ENCODE results near the gene SCYL3. TPM values are rescaled to one million over a fixed set of nuclear protein-coding genes. Genes with fewer than 3 reads are reported as not detected.

SCYL3 gene
- total RNA-seq, 1 experiment from 2014 or later: 7.6 TPM

GRCh38 chr1:169877800-169878491, 15.8 kb downstream of the SCYL3 start:
- Histone ChIP-seq H3K9ac (ENCODE audit: low read length) (no peak overlapping the region), H3K9me2 (ENCODE audit: insufficient read depth) (no peaks in the 10 kb centered on the region), H3K27me3 (ENCODE audit: insufficient read depth, low read length) (no peaks in the 10 kb centered on the region), H4K20me1 (ENCODE audit: insufficient read depth) (no peaks in the 10 kb centered on the region), H3K4me1 (ENCODE audit: control insufficient read depth in 1 of 2, insufficient read depth in 2 of 2, low read length in 2 of 2) (no peaks in the 10 kb centered on the region; a peak in 1 of 4 replicates), H3K36me3 (ENCODE audit: control insufficient read depth in 1 of 2, insufficient read depth in 2 of 2, low read length in 2 of 2) (peaks cover 19 to 25% of the 10 kb centered on the region in 2 experiments; a peak in 3 of 4 replicates), H3K79me2 (ENCODE audit: insufficient read depth, low read length) (0 out of 2 replicates have a peak, but pooled peaks cover 5% of the 10 kb centered on the region), H2AFZ (ENCODE audit: low read depth, low read length, poor library complexity, severe bottlenecking) (no peak overlapping the region), H3K27ac (ENCODE audit: low read depth, low read length) (no peak overlapping the region), H3K4me2 (ENCODE audit: low read length) (no peak overlapping the region), H3K4me3 (replicated peaks in 1 of 2; ENCODE audit: low read depth in 1 of 2, low read length in 2 of 2) (no peak overlapping the region), H3K9me3 (ENCODE audit: control insufficient read depth in 1 of 2, insufficient read depth in 1 of 2, low read depth in 1 of 2, low read length in 2 of 2) (no peaks in the 10 kb centered on the region)
- BruUV-seq (replicated peaks): TSS peak; percentile 9
- POLR2A ChIA-PET: no interaction called here
- RAD21 ChIA-PET (ENCODE audit: low non-redundant PET in 1 of 2, low total read pairs in 2 of 2, uncharacterized antibody in 2 of 2, unreplicated experiment in 2 of 2): no interaction called here
- CTCF ChIA-PET: no interaction called here
- TF ChIP-seq EZH2 (IDR thresholded peaks at IDR 0.05) (no peak), YY1 (IDR thresholded peaks at IDR 0.05; ENCODE audit: extremely low read depth, insufficient replicate concordance, low read depth, low read length) (no peak), SRF (IDR thresholded peaks at IDR 0.05; ENCODE audit: low read depth) (no peak), EGR1 (IDR thresholded peaks at IDR 0.05; ENCODE audit: low read depth) (no peak), SP1 (IDR thresholded peaks at IDR 0.05; ENCODE audit: low read depth) (no peak), CBX3 (IDR thresholded peaks at IDR 0.05; ENCODE audit: low read depth) (no peak), FOSL1 (IDR thresholded peaks at IDR 0.05; ENCODE audit: low read depth) (no peak), TCF7L2 (IDR thresholded peaks at IDR 0.05; ENCODE audit: borderline replicate concordance, extremely low read depth, insufficient read depth, insufficient read length) (no peak), ZFX (IDR thresholded peaks at IDR 0.05) (no peak), CTCF (IDR thresholded peaks at IDR 0.05 in 2 of 3, conservative IDR thresholded peaks at IDR 0.05 in 1 of 3; ENCODE audit: borderline replicate concordance in 1 of 3, insufficient read depth in 1 of 3, low read depth in 2 of 3, low read length in 2 of 3) (no peak)
- TF ChIP-seq, protein P1, sequence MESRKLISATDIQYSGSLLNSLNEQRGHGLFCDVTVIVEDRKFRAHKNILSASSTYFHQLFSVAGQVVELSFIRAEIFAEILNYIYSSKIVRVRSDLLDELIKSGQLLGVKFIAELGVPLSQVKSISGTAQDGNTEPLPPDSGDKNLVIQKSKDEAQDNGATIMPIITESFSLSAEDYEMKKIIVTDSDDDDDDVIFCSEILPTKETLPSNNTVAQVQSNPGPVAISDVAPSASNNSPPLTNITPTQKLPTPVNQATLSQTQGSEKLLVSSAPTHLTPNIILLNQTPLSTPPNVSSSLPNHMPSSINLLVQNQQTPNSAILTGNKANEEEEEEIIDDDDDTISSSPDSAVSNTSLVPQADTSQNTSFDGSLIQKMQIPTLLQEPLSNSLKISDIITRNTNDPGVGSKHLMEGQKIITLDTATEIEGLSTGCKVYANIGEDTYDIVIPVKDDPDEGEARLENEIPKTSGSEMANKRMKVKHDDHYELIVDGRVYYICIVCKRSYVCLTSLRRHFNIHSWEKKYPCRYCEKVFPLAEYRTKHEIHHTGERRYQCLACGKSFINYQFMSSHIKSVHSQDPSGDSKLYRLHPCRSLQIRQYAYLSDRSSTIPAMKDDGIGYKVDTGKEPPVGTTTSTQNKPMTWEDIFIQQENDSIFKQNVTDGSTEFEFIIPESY (IDR thresholded peaks at IDR 0.05; ENCODE audit: extremely low read depth, insufficient replicate concordance, low read length): no peak
- TF ChIP-seq, protein P2, sequence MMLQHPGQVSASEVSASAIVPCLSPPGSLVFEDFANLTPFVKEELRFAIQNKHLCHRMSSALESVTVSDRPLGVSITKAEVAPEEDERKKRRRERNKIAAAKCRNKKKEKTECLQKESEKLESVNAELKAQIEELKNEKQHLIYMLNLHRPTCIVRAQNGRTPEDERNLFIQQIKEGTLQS (IDR thresholded peaks at IDR 0.05): no peak
- TF ChIP-seq, protein P3, sequence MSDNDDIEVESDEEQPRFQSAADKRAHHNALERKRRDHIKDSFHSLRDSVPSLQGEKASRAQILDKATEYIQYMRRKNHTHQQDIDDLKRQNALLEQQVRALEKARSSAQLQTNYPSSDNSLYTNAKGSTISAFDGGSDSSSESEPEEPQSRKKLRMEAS (IDR thresholded peaks at IDR 0.05): no peak
- no peak for ATAC-seq
- DNase-seq (ENCODE audit: low read depth, low spot score): no peak
- intact Hi-C loops (cut with micrococcal nuclease): no loop called here
